ENCODE data around the gene GTSE1. TPM values are rescaled to one million over a fixed set of nuclear protein-coding genes. Genes with fewer than 3 reads are reported as not detected.

Gene GTSE1
- total RNA-seq, 1 experiment from 2014 or later = 64.6 TPM

GRCh38 chr22:46368422-46368821, 71.8 kb downstream of the GTSE1 start:
- H3K27ac ChIP-seq = no peak overlapping the region
- no peak overlapping the region for H3K4me3 ChIP-seq
- POLR2A ChIA-PET (ENCODE audit: unreplicated experiment) = no interaction called here
- CTCF ChIA-PET = interaction anchor here (0.8 kb wide), 1 partner anchor 174 kb away, joined by 3 read pairs; no protein-coding TSS in a partner anchor
- H4K20me1 ChIP-seq (ENCODE audit: insufficient read depth) = no peaks in the 10 kb centered on the region
- no peaks in the 10 kb centered on the region for H3K79me2 ChIP-seq (ENCODE audit: low read depth)
- no peaks in the 10 kb centered on the region for H3K27me3 ChIP-seq (ENCODE audit: insufficient read depth, low read depth)
- no peak for TF ChIP-seq CTCF (conservative IDR thresholded peaks at IDR 0.05)
- TF ChIP-seq EZH2 (IDR thresholded peaks at IDR 0.05; ENCODE audit: low read depth) = no peak
- H3K9me3 ChIP-seq (ENCODE audit: insufficient read depth, low read depth) = no peaks in the 10 kb centered on the region
- no peaks in the 10 kb centered on the region for H3K9me2 ChIP-seq (ENCODE audit: insufficient read depth)
- no peaks in the 10 kb centered on the region; the same call in 1 of the 2 replicates for H3K4me1 ChIP-seq (replicated peaks; ENCODE audit: insufficient read depth)
- H2AFZ ChIP-seq = no peak overlapping the region
- H3F3A ChIP-seq (ENCODE audit: insufficient read depth, low read depth) = peaks cover 7% of the 10 kb centered on the region; the same call in 1 of the 2 replicates
- no peaks in the 10 kb centered on the region for H3K36me3 ChIP-seq (ENCODE audit: low read depth)
- BruUV-seq (replicated peaks) = no TSS peak
- no peak for DNase-seq
- no peak overlapping the region for H3K4me2 ChIP-seq
- intact Hi-C loops (cut with micrococcal nuclease; ENCODE audit: unreplicated experiment) = no loop called here

DNA sequence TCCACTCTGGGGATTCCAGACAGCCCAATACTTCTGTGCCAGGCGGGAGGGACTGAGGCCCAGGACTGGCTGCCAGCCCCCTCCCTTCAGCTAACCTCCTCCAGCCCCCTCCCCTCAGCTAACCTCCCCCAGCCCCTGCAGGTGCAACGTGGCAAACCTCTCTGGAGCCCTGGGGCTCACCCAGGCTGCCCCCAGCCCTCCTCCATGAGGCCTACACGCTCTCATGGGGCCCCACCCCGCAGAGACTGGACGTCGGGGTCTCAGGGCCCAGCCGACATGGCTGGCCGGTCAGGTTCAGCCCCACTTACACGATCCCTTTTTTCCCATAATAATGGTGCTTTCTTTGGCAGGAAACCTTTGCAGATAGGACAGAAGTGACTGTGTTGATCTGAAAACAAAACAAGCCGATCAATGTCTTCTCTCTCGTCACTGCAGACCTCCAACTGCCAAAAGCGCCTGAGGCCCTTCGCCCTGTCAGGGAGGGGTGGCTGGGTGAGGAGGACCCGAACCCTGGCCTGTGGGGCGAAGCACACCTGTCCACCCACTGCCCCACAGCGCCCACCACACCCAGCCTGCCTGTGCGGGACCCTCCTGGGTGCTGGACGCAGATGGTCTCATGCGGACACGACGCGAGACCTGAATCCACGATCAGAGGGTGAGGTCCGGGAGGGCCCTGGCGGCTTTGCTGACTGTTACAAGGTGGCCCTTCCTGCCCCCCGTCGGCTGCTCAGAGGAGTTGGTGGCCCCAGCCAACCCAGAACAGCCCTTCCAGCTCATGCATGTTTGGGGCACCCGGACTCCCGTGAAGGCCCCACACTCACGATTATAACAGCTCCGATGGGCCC, 72.4 kb downstream of the GTSE1 start:
- no peaks in the 10 kb centered on the region for H4K20me1 ChIP-seq (ENCODE audit: insufficient read depth)
- BruUV-seq (replicated peaks) = no TSS peak
- H3K4me2 ChIP-seq = no peak overlapping the region
- no peaks in the 10 kb centered on the region for H3K9me2 ChIP-seq (ENCODE audit: insufficient read depth)
- DNase-seq = no peak
- POLR2A ChIA-PET (ENCODE audit: unreplicated experiment) = no interaction called here
- H3K27ac ChIP-seq = no peak overlapping the region
- H2AFZ ChIP-seq = no peak overlapping the region
- H3K4me3 ChIP-seq = no peak overlapping the region
- no peaks in the 10 kb centered on the region for H3K9me3 ChIP-seq (ENCODE audit: insufficient read depth, low read depth)
- H3F3A ChIP-seq (ENCODE audit: insufficient read depth, low read depth) = peaks cover 7% of the 10 kb centered on the region; the same call in 1 of the 2 replicates
- H3K79me2 ChIP-seq (ENCODE audit: low read depth) = no peaks in the 10 kb centered on the region
- CTCF ChIA-PET = interaction anchor here (0.6 kb wide), 1 partner anchor 344 kb away, joined by 22 read pairs; no protein-coding TSS in a partner anchor
- no peaks in the 10 kb centered on the region for H3K36me3 ChIP-seq (ENCODE audit: low read depth)
- intact Hi-C loops (cut with micrococcal nuclease; ENCODE audit: unreplicated experiment) = no loop called here
- peaks cover 5% of the 10 kb centered on the region for H3K4me1 ChIP-seq (replicated peaks; ENCODE audit: insufficient read depth)
- TF ChIP-seq CTCF (conservative IDR thresholded peaks at IDR 0.05) (no peak), EZH2 (IDR thresholded peaks at IDR 0.05; ENCODE audit: low read depth) (no peak)
- no peaks in the 10 kb centered on the region for H3K27me3 ChIP-seq (ENCODE audit: insufficient read depth, low read depth)

DNA sequence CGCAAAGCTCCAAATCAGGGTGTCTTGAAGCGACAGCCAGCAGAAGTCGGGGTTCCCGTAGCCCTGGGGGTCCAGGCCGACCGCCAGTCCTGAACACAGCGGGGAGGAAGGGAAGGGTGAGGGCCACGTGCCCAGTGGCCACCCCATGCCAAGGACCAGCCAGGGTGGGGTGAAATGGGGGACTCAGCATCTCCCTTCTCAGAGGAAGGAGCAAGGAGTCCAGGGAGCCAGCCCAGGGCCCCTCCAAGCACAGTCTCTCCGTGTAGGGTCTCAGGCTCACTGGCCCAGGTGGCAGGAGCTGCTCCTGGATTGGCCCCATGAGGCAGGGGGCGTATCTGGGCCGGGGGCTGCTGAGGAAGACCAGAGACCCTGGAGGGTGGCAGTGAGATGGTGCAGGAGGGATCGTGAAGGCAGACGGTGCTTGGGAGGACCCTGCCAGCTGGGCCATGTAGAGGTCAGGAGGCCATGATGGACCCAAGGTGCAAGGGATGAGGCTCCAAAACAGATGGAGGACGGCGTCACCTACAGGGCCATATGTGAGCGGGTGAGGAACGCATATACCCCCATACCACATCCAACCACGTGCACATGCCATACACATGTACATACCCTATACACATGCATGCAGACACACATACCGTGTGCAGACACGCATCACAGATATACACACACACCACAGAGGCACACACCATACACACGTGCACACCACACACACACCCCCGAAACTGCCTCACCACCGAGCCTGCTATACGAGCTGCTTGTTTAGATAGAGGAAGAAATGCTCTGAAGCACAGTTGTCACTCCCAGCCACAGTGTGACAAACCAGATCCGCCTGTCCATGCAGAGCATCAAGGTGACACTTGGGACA, 73.3 kb downstream of the GTSE1 start:
- no peaks in the 10 kb centered on the region for H3K9me3 ChIP-seq (ENCODE audit: insufficient read depth, low read depth)
- no peaks in the 10 kb centered on the region for H3K36me3 ChIP-seq (ENCODE audit: low read depth)
- ChIA-PET POLR2A (ENCODE audit: unreplicated experiment) (no interaction called here), CTCF (interaction anchor here (0.6 kb wide), 1 partner anchor 345 kb away, joined by 22 read pairs; no protein-coding TSS in a partner anchor)
- peaks cover 7% of the 10 kb centered on the region; the same call in 1 of the 2 replicates for H3F3A ChIP-seq (ENCODE audit: insufficient read depth, low read depth)
- H3K4me3 ChIP-seq = no peak overlapping the region
- DNase-seq = no peak
- intact Hi-C loops (cut with micrococcal nuclease; ENCODE audit: unreplicated experiment) = no loop called here
- H3K27ac ChIP-seq = no peak overlapping the region
- no peaks in the 10 kb centered on the region for H3K27me3 ChIP-seq (ENCODE audit: insufficient read depth, low read depth)
- no peak overlapping the region for H3K4me2 ChIP-seq
- H2AFZ ChIP-seq = no peak overlapping the region
- H3K9me2 ChIP-seq (ENCODE audit: insufficient read depth) = no peaks in the 10 kb centered on the region
- no TSS peak for BruUV-seq (replicated peaks)
- no peaks in the 10 kb centered on the region for H4K20me1 ChIP-seq (ENCODE audit: insufficient read depth)
- TF ChIP-seq EZH2 (IDR thresholded peaks at IDR 0.05; ENCODE audit: low read depth) = no peak
- TF ChIP-seq CTCF (conservative IDR thresholded peaks at IDR 0.05) = no peak
- H3K4me1 ChIP-seq (replicated peaks; ENCODE audit: insufficient read depth) = peaks cover 13% of the 10 kb centered on the region
- H3K79me2 ChIP-seq (ENCODE audit: low read depth) = no peaks in the 10 kb centered on the region
